HG03159 (cell line): Measurements from ENCODE around the gene TSPAN32.
"Not testable (repeated sequence)": the region's sequence is repeated elsewhere in the genome, so short reads cannot be mapped to it uniquely, and the experiment has no call there.

ENCODE experiments used
- ATAC-seq: cut with Tn5 transposase; IDR thresholded peaks from one replicate; pipeline ENCODE4 v1.9.1; 2021; ENCODE audit warnings: mild to moderate bottlenecking, moderate library complexity; ENCODE audit not compliant: unreplicated experiment

TSPAN32 gene

DNA sequence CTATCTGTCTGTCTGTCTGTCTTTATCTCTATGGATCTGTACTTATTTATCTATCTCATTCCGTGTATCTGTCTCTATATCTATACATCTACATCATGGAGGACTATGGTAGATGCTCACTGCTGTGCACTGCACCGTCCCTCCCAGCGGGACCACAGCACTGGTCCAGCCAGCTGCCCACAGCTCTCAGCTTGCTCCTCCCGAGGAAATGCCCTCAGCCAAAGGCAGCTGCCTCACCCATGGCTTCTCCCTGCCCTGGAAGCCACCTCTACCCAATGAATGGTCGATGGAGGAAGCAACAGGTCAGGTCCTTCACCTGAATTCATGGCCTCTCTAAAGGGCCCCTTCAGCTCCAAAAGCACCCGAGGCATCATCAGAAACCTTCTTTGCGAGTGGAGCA, 60.6 kb downstream of the TSPAN32 start:
- ATAC-seq: no peak

DNA sequence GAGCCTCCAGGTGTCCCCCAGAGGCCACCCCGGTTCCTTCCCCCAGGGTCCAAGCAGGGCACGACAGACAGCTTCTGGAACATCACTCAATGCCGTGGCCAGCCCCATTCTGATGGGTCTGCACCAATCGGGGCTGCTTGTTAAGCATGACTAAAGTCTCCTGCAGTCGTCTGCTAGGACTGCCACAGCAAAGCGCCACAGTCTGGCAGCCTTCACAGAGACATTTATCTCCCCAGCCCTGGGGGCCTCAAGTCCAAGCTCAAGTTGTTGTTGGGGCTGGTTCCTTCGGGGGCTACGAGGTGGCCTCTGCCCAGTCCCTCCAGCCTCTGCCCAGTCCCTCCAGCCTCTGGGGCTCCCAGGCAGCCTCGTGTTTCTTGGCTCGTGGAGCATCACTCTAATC, 61.3 kb downstream of the TSPAN32 start:
- ATAC-seq: no peak

DNA sequence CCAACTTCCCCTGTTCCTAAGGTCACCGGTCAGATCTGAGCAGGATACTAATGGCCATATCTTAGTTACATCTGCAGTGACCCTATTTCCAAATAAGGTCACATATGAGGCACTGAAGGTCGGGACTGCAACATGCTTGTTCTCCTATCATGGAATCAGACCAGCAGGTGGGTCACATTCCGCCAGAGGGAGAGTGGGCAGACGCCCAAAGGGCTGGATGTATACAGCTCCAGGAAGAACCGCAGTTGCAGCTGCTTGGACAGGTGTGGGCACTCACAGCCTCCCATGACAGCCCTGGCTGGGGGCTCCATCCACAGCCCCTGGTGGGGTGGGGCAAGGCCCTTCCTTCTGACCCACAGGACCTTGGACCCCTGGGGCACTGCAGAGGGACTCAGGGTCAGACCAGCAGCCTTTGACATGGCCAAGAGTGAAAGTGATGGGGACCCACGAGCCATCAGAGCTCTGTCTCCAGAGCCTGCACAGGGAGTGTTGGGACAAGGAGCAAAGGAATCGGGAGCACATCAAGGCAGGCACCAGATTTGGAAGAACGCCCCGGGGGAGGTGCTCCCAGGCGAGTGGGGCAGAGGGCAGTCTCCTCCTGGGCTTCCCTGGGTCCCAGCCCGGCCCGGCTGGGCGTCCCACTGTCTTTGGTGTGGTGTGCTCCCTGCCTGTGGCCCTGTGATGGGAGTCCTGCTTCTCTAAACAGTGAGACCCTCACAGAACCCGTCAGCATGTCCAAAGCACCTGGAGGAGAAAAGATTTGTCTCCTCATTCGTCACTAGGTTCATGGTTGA, 62.0 kb downstream of the TSPAN32 start:
- ATAC-seq: no peak

DNA sequence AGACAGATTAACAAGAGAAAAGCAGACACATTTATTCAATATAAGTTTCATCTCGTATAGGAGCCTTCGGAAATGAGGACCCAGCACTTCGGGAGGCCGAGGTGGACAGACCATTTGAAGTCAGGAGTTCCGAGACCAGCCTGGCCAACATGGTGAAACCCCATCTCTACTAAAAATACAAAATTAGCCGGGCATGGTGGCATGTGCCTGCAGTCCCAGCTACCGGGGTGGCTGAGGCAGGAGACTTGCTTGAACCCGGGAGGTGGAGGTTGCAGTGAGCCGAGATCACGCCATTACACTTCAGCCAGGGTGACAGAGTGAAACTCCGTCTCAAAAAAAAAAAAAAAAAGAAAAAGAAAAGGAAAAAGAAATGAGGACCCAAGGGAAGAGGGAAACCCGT, 62.6 kb downstream of the TSPAN32 start:
- ATAC-seq: not testable (repeated sequence)

DNA sequence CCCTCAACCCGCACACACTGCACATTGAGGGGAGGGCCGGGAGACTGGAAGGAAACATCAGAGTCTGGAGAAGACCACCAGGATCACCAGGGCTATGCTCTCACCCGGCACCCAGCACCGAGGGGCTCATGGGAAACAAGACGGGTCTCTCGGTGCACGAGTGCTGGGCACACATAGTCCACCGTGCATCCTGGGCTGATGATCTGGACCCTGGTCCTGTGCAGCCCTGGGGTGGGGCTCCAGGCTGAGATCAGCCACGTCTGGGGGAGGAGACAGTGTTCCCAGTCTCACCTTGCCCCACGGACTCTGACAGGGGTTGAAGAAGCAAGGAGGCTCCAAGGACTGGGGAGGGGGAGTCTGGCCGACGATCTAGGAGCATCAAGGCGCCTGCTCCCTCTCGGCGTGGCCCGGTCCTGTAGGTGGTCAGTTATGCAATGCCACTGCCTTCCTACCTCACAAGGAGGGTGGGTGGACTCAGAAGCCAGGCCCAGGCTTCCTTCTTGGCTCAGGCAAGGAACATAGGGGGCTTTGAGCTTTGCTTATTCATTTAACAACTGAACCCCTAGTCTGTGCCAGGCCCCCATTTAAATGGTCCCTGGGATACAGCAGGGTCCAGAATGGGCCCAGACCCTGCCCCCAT, 63.9 kb downstream of the TSPAN32 start:
- no peak for ATAC-seq

DNA sequence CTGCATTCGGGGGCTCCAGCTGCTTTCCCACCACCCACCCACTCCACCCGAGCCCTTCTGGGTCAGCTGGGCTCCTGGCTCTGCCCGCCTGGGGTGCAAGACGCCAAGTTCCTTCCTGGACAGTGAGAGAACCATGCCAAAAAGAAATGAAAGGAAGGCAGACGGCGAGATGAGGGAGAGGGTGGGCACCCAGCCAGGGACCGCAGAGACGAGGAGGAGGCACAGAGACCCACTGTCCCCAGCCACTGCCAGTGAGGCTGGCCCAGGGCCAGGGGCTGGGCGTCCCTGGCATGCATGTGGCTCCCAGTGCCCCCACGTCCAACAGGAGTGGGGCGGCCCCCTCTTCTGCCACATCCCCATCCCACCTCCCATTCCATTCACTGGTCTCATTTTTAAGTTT, 64.5 kb downstream of the TSPAN32 start:
- no peak for ATAC-seq

DNA sequence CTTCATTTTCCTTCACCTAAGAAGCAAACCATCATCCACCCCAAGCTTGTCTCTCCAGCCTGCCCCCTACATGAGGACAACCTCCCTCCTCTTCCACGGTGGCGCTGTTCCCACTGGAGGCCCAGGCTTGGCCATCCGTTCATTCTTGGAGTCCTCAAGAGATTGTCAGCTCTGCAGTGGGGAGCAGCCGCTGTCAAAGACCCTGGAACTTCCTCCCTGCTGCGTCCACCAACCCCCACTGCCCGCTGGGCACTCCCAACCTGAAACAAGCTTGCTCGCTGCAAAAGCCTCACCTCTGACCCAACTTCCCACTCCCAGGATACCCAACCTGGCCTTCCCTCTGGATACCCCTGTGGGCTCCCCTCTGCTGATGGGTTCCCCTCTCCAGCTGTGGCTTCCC, 64.9 kb downstream of the TSPAN32 start:
- ATAC-seq: no peak

DNA sequence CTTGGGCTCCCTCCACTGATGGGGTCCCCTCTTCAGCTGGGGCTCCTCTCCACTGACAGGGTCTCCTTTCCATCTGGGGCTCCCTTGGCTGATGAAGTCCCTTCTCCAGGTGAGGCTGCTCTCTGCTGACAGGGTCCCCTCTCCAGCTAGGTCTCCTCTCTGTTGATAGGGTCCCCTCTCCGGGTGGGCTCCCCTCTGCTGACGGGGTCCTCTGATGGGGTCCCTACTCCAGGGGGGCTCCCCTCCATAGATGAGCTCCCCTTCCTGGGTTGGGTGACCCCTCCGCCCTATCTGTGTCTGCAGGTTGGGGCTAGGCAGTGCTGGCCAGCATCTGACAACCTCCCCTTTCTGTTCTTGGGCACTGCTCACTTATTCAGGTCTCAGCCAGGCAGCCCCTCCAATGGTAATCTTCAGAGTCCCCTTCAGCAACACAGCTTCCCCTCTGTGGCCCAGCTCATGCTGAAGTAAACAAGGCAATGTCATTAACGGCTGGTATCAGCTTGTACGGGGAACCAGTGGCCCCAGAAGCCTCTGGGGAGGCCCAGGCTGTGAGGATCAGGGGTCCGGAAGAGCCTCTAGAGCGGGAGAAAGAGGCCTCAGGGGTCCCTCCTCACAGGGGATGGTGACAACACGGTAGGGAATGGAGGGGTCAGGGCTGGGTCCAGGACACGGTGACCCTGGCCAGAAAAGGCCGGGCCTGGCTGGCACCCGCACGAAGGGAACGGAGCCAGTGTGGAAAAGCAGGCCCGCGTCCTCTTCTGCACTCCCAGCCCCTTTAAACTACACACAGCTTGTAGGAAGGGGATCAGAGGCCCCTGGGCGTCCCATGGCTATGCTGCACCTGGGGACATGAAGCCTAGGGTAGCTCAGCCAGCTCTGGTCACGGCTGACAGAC, 65.7 kb downstream of the TSPAN32 start:
- no peak for ATAC-seq
